ENCODE results near the gene TBC1D17.
"Not testable (repeated sequence)": the region's sequence is repeated elsewhere in the genome, so short reads cannot be mapped to it uniquely, and the experiment has no call there.

The TBC1D17 gene

DNA sequence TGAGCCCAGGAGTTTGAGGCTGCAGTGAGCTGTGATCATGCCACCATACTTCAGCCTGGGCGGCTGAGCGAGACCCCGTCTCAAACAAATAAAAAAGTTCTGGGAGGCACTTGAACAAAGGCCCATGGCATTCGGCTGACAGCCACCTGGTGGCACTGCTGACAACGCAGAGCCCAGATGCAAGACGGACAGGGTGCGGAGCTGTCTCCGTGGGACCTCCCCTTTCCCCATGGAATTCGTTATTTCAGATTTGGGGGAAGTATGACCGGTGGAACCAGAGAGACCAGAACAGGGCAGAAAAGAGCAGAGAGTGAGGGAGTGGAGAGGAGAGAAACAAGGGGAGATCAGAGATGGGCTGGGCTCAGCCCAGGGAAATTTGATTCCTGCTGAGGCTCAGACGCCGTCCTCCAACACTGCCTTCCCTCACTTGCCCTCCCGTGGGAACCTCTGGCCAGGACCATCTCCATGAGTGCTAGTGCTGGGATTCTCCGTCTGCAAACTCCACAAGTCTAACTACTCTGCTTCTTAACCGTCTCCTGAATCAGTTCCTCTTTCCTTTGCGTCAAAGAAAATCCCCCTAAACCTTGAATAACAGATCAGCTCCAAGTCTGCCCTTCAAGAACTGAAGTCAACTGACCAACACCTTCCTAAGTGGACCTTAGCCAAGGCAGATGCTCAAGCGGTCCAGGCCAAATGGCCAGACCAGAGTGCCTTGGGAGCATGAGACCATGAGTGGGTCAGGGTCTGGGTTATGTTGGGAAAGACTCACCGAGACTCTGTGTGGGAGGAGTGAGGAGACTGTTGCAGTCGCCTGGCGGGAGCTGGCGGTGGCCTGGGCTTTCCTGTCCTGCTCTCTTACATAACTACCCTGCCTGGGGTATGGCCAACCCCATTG is 39.6 kb downstream of the TBC1D17 start:
- H3K4me3 ChIP-seq (ENCODE audit: low read depth, low read length) = no peak overlapping the region

DNA sequence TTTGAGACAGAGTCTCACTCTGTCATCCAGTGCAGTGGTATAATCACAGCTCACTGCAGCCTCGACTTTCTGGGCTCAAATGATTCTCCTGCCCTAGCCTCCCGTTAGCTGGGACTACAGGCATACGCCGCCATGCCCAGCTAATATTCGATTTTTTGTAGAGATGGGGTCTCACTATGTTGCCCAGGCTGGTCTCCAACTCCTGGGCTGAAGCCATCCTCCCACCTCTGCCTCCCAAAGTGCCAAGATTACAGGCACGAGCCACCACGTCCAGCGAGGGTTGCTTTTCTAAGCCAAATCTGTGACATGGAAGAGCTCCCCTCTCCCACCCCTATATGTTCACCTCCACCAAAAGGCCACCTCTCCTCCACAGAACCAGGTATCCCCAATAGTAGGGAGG is 40.6 kb downstream of the TBC1D17 start:
- no peak overlapping the region for H3K4me3 ChIP-seq (ENCODE audit: low read depth, low read length)

DNA sequence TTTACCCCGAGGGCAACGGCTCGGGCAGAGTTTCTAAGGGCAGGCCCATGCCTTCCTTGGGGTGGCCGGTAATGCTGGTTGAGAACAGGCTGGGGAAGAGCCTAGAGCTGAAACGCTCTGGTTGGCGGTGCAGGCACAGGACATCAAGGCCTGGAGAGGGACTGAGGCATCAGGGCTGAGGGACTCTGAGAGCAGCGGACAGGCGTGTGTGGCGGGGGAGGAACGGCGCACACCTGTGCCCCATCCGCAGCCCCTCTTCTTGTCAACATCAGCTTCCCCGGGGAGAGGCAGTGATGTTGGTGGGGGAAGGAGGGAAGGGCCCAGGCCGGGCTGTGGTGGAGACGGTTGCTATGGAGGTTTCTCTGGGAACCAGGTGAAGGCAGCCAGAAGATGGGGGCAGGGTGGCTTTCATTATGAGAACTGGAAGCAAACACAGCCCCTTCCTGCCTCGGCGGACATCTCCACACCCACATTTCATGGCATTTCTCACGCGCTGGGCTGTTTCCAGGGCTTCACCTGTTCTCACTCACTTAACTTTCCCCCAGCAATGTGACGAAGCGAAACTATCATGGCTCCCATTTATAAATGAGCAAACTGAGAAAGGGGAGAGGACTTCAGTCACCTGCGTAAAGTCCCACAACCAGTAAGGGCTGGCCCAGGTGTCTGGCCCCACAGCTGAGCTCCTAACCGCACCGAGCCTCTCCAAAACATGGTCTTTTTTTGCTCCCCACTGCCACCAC is 43.3 kb downstream of the TBC1D17 start:
- no peak overlapping the region for H3K4me3 ChIP-seq (ENCODE audit: low read depth, low read length)

GRCh38 chr19:49921871-49922795 is 44.6 kb downstream of the TBC1D17 start:
- H3K4me3 ChIP-seq (ENCODE audit: low read depth, low read length) = no peak overlapping the region

DNA sequence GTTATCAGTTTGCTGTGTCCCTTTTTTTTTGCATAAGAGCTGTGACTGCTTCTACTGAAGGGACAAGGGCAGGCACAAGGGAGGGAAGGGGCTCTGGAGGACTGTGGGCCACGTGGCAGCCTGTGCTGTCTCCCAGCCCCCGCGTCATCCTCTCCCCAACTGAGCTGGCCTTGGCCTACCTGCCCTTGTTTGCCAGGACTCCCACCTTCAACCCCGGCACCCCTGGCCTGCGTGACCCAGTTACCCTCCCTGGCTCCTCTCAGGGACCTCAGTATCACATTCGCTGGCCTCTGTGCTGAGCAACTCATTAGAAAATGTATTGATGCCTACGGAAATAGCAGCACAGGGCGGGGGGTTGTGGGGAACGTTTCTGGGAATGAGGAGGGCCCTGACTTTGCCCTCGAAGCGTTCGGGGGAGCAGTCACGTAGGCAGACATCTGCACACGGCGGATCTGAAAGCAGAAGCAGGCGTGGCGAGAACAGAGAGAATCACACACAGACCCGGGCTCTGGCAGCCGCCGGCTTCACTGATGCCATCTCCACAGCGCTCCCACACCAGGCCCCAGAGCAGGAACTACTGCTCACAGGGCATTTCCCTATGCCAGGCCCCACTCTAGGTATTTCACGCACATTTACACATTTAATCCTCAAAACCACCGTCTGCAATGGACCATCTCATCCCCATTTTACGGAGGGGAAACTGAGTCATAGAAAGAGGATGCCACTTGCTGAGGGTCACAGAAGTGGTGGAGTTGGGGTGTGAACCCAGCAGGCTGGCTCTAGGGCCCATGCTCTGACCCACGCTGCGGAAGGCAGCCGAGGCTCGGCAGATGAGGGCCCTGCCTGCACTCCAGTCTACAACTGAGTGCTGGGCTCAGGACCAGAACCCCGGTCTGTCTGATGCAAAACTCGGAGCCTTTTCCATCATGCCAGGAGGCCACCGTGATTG is 45.8 kb downstream of the TBC1D17 start:
- H3K4me3 ChIP-seq (ENCODE audit: low read depth, low read length) = no peak overlapping the region

DNA sequence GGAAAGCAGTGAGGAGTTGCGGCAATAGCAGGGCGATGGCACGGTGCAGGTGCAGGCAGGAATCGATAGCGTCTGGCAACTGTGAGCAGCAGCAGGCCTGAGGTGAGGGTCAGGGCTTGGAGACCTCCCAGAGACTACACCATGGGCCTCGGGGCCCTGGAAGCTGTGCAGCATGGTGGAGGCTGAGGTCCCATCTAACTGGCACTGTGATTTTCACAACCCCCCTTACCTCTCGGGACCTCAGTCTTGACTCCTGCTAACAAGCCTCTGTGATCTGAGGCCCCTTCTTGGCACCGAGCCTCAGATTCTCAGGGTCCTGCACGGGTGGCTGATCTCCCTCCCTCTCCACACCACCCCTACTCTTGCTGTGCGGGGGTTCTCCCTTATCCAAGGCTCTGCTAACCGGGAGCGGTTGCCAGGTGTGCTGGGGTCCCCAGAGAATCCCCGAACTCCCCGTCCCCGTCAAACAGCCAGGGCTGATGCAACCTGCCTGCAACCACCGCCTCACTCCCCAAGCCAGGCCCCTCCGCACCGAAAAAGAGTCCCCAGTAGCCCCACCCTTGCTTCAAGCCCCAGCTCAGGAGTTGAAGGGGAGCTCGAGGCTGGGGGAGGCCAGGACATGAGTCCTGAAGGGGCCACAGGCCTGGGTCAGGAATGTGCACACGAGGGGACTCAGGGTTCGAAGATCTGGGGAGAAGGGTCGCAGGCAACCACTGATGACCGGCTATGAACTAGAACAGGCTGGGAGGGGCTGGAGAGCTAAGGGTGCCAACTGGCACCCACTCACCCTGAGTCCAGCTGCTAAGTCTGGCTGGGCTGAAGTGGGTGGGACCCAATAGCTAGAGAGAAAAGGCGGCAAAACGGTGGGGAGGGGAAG is 46.7 kb downstream of the TBC1D17 start:
- no peak overlapping the region for H3K4me3 ChIP-seq (ENCODE audit: low read depth, low read length)

DNA sequence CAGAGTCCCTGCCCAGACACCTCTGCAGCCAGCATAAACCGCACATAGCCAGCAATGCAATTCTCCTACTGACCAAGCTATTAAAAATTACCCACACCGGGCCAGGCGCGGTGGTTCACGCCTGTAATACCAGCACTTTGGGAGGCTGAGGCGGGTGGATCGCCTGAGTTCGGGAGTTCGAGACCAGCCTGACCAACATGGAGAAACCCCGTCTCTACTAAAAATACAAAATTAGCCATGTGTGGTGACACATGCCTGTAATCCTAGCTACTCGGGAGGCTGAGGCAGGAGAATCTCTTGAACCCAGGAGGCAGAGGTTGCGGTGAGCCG is 47.3 kb downstream of the TBC1D17 start:
- H3K4me3 ChIP-seq (ENCODE audit: low read depth, low read length) = not testable (repeated sequence)

- H3K4me3 ChIP-seq (ENCODE audit: low read depth, low read length) = no peak overlapping the region
Observed at GRCh38 chr19:49925486-49925885, 48.0 kb downstream of the TBC1D17 start.

DNA sequence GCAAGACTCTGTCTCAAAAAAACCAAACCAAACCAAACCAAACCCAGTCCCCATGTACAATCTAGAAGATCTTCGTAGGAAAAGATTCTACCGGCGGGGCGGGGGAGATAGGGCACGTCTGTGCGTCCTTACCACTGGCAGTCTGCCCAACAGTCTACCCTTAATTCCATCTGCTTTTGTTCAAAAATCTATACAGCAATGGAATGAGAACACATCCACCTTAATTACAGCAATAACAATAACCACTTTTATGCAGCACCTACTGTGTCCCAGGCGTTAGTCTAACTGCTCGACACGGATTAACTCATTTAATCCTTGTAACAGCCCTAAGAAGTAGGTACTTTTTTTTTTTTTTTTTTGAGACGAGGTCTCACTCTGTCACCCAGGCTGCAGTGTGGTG is 49.0 kb downstream of the TBC1D17 start:
- no peak overlapping the region for H3K4me3 ChIP-seq (ENCODE audit: low read depth, low read length)

DNA sequence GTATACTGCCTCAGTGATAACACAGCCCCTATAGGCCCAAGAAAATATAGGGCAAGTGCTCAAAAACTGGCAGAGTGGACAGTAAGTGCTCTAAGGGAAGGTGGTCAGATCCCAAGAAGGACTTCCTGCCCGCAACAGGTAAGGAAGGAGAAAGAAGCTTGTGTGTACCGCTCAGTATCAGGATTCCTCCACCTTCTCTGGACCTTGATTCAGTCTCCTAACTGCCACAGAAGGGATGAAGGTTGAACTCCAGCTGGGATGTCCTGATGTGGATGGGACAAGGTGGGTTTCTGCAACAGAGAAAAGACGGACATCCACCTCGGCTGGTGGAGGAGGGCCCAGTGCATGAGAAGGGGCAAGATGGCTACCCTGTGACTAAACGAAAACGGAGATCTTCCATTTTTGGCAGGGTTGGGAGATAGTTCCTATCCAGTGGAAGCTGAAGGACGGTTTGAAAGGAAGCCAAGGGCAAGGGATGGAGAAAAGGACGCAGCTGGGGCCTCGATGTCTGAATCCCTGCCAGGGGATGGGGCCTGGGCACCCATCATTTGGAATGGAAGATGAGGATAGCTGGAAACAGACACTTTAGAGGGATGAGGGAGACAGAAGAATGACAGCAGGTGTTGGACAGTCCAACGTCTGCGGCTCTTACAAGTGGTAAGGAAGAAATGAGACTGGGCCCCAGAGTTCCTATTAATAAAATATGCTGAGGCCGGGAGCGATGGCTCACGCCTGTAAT is 50.2 kb downstream of the TBC1D17 start:
- no peak overlapping the region for H3K4me3 ChIP-seq (ENCODE audit: low read depth, low read length)

DNA sequence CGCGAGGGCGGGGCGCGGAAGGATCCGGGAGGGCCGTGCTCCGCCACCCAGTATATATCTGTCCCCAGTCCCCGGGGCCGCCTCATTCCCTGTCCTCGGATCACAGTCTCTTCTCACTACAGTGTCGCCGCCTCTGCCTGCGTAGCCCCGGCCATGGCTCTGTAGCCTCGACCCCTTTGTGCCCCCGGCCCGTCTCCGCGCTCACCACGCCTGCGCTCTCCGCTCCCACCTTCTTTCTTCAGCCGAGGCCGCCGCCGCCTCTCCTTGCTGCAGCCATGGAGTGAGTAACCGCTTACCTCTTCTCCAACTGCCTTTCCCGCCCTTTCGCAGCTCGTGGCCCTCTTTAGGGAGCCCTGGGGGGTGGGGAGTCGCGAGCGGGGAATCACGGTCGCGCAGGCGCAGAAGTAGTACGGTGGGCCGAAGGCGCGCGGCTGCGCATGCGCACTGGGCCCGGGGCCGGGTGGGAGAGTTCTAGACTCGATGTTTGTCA is 51.7 kb downstream of the TBC1D17 start, which contains the start of the genes ATF5 and NUP62:
ATF5 (plus strand) TSS at position 85 of the 490 bp plus-strand sequence. CDS start 1,646 bp downstream, outside the sequence.
NUP62 (minus strand) TSS at position 384 of the 490 bp plus-strand sequence. CDS start 19,697 bp downstream, outside the sequence.
- H3K4me3 ChIP-seq (ENCODE audit: low read depth, low read length) = peak within 1 kb of the TSS; percentile 79

- H3K4me3 ChIP-seq (ENCODE audit: low read depth, low read length) = peak overlapping the region; percentile 79
Observed at GRCh38 chr19:49929611-49930482, 52.3 kb downstream of the TBC1D17 start.

GRCh38 chr19:49930483-49931011 is 53.0 kb downstream of the TBC1D17 start:
- H3K4me3 ChIP-seq (ENCODE audit: low read depth, low read length) = peak overlapping the region; percentile 42

DNA sequence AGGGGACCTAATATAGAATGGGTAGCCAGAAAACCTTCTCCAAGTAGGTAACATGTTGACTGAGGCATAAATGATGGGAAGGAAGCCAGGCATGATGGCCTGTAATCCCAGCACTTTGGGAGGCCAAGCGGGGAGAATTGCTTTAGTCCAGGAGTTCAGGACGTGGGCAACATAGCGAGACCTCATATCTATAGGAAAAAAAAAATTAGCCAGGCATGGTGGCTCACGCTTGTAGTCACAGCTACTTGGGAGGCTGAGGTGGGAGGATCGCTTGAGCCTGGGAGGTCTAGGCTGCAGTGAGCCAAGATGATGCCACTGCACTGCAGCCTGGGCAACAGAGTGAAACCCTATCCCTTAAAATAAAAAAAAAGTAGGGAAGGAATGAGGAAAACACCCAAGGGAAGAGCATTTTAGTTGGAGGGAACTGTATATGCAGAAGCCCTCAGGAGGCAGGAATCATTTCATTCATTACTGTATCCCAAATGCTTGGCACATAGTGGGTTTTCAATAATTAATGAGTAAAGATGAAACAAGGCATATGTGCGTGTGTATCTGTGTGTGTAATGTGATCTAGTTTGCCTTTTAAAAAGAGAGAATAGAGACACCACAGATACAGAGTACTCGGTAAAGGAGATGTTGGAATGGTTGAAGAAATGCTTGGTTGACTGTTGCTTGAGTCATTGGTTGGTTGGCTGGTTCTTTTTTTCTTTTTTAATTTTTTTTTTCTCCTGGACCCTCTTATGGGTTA is 54.0 kb downstream of the TBC1D17 start:
- H3K4me3 ChIP-seq (ENCODE audit: low read depth, low read length) = no peak overlapping the region

- no peak overlapping the region for H3K4me3 ChIP-seq (ENCODE audit: low read depth, low read length)
Observed at GRCh38 chr19:49932041-49932451, 54.5 kb downstream of the TBC1D17 start.

GRCh38 chr19:49932731-49933131 is 55.2 kb downstream of the TBC1D17 start:
- H3K4me3 ChIP-seq (ENCODE audit: low read depth, low read length) = no peak overlapping the region
